Spleen (tissue), 11 donors: ENCODE results near the gene PSMG3. TPM values are rescaled to one million over a fixed set of nuclear protein-coding genes. Genes with fewer than 3 reads are reported as not detected.
A peak's percentile ranks its signal among the peaks of the same experiment; 100 is the strongest.

Experiments
- DNase-seq: peaks from one replicate; pipeline ENCODE4 v3.0.0-alpha.2; 2020
- H3K27ac ChIP-seq, 8 donors: fragments of 200-600 bp; sonication (generic) in 7 of 8; 1 replicate in 4 of 8; 2 replicates in 4 of 8; pipeline versions ENCODE4 v1.5.0 to v1.8.0; 2016 to 2021; ENCODE audit warnings: inconsistent platforms in 4 of 8, mild to moderate bottlenecking in 4 of 8, moderate library complexity in 1 of 8
- H3K27me3 ChIP-seq, 7 donors: fragments of 200-600 bp; sonication (generic) in 6 of 7; replicated peaks in 1 of 7; 1 replicate in 4 of 7; 2 replicates in 3 of 7; pipeline versions ENCODE4 v1.5.0 to v1.8.0; 2016 to 2021; ENCODE audit warnings: inconsistent platforms in 3 of 7, mild to moderate bottlenecking in 1 of 7
- H3K36me3 ChIP-seq, 6 donors: fragments of 200-600 bp; sonication (generic) in 5 of 6; 1 replicate in 4 of 6; 2 replicates in 2 of 6; pipeline versions ENCODE4 v1.5.0 to v1.8.0; 2016 to 2021; ENCODE audit warnings: inconsistent platforms in 2 of 6
- H3K4me1 ChIP-seq, 6 donors: fragments of 200-600 bp; sonication (generic) in 5 of 6; 1 replicate in 3 of 6; 2 replicates in 3 of 6; pipeline versions ENCODE4 v1.5.0 to v1.8.0; 2016 to 2021; ENCODE audit warnings: inconsistent platforms in 3 of 6
- H3K4me3 ChIP-seq, 8 donors: fragments of 200-600 bp; sonication (generic) in 7 of 8; 1 replicate in 4 of 8; 2 replicates in 4 of 8; pipeline versions ENCODE4 v1.5.0 to v1.8.0; 2016 to 2021; ENCODE audit warnings: inconsistent platforms in 4 of 8, mild to moderate bottlenecking in 4 of 8, moderate library complexity in 2 of 8
- H3K9me3 ChIP-seq, 8 donors: fragments of 200-600 bp; sonication (generic) in 7 of 8; 1 replicate in 4 of 8; 2 replicates in 4 of 8; pipeline versions ENCODE4 v1.5.0 to v1.8.0; 2016 to 2021; ENCODE audit warnings: inconsistent platforms in 4 of 8
- POLR2A ChIP-seq, 3 donors: fragments of 450-650 bp; IDR thresholded peaks; one replicate each; pipeline ENCODE4 v1.5.1; 2017; ENCODE audit warnings: antibody characterized with exemption in 3 of 3, mild to moderate bottlenecking in 1 of 3
- POLR2AphosphoS5 ChIP-seq, 3 donors: sonication (generic); formaldehyde crosslinking; IDR thresholded peaks; one replicate each; pipeline ENCODE4 v1.5.1; 2017; ENCODE audit warnings: antibody characterized with exemption in 3 of 3
- WGBS, 5 donors: extraction: QIAGEN DNeasy Blood & Tissue Kit in 3 of 5; methylation state at CpG; one replicate each; pipeline versions ENCODE4 v1.1.5 to v1.1.7; 2013 to 2018; 5-methylcytosine and 5-hydroxymethylcytosine counted together
- intact Hi-C: fragments of 100-400 bp; cut with DNase I; formaldehyde crosslinking; loops from one replicate; pipeline ENCODE4 v1.15.0; 2023; ENCODE audit warnings: low total_unique reads
- polyA plus RNA-seq, 3 donors: library from polyadenylated mRNA; stranded (reverse); fragments of 200-250 nt; gene quantifications; one replicate each; pipeline ENCODE4 v1.2.1, GENCODE V29; 2013
- total RNA-seq, 7 donors: library from RNA; depleted of rRNA in 3 of 7; stranded (reverse); fragments of >200 nt in 3 of 7; fragmentation: NEBNext Ultra II Directional in 4 of 7; extraction: Animal tissue kit (Norgen Biotek cat#: 25700) in 4 of 7; gene quantifications; one replicate each; pipeline versions ENCODE4 v1.1.0 to v1.2.1, GENCODE V29; 2016 to 2021
- TF ChIP-seq, protein P1 (sequence below), 11 experiments: fragments of 200-600 bp in 7 of 11; fragments of 450-650 bp in 4 of 11; sonication (generic) in 4 of 11; IDR thresholded peaks in 8 of 11; conservative IDR thresholded peaks in 3 of 11; 1 replicate in 7 of 11; 2 replicates in 4 of 11; pipeline versions ENCODE4 v1.4.0 to v1.8.0; 2016 to 2021; ENCODE audit warnings: antibody characterized with exemption in 11 of 11, inconsistent platforms in 4 of 11, mild to moderate bottlenecking in 1 of 11
- donor health status: healthy with polysubstance abuse.
- donor health status: DM: no; HTN: no; CAD: no; lungs with moderate emphysema.
- donor health status: DM: no; HTN: no; CAD: no.
- donor health status: Bipolar disorder and iron deficiency.
- donor health status: healthy.
- donor health status: DM: no; HTN: no; CAD: no.
- donor health status: DM: yes; HTN: yes; CAD: no.

Gene PSMG3
- total and polyA plus RNA-seq, 10 donors, result 18.2 to 89.9 (median 30.9) TPM

DNA sequence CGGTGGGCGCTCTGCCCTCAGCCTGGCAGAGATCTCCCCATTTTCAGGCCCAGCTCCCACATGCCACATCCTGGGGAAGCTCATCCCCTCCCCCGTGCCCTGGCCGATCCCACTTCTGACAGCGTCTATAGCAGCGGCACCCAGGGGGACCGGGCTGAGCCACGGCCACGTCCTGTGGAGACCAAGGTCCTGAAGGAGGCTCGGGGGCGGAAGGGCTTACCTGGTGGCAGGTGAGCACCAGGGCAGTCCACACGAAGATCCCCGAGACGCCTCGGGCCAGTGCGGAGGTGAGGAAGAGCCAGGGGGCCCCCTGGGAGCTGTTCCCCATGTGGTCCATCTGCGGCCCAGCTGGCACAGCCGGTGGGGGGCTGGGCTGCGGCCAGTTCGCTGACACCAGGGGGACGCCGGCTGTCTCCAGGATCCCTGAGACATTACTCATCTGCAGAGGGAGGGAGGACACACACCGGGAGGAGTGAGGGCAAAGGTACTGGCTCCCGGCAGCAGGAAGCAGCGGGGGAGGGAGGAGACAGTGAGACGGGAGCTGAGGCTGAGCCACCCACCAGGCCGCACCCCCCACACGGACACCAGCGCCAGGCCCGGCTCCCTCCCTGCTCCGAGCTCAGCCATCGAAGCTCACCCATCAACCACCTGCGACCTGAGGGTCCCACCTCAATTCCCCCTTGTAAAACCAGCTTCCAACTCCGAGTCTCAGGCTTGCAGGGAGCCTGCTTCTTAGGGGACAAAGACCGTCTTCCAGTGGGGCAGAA is 14.6 kb downstream of the PSMG3 start:
- Histone ChIP-seq H3K27me3 (peaks cover 0 to 26% (median 0%) of the 10 kb centered on the region in 7 donors), H3K4me3 (no peak overlapping the region), H3K9me3 (no peaks in the 10 kb centered on the region), H3K36me3 (no peaks in the 10 kb centered on the region), H3K27ac (no peak overlapping the region), H3K4me1 (peaks cover 0 to 18% (median 6%) of the 10 kb centered on the region in 6 donors)
- DNase-seq, result no peak
- TF ChIP-seq POLR2AphosphoS5 (IDR thresholded peaks at IDR 0.05) (peak in 1 of 3 donors; percentile 7), POLR2A (IDR thresholded peaks at IDR 0.05) (no peak)
- TF ChIP-seq, protein P1, sequence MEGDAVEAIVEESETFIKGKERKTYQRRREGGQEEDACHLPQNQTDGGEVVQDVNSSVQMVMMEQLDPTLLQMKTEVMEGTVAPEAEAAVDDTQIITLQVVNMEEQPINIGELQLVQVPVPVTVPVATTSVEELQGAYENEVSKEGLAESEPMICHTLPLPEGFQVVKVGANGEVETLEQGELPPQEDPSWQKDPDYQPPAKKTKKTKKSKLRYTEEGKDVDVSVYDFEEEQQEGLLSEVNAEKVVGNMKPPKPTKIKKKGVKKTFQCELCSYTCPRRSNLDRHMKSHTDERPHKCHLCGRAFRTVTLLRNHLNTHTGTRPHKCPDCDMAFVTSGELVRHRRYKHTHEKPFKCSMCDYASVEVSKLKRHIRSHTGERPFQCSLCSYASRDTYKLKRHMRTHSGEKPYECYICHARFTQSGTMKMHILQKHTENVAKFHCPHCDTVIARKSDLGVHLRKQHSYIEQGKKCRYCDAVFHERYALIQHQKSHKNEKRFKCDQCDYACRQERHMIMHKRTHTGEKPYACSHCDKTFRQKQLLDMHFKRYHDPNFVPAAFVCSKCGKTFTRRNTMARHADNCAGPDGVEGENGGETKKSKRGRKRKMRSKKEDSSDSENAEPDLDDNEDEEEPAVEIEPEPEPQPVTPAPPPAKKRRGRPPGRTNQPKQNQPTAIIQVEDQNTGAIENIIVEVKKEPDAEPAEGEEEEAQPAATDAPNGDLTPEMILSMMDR (IDR thresholded peaks at IDR 0.05 in 8 of 11, conservative IDR thresholded peaks at IDR 0.05 in 3 of 11), result no peak
- intact Hi-C loops, result no loop called here
- WGBS, 5 donors, result 45 to 55% (median 49%) methylated on average over 29 to 35 of the region's 35 CpGs

DNA sequence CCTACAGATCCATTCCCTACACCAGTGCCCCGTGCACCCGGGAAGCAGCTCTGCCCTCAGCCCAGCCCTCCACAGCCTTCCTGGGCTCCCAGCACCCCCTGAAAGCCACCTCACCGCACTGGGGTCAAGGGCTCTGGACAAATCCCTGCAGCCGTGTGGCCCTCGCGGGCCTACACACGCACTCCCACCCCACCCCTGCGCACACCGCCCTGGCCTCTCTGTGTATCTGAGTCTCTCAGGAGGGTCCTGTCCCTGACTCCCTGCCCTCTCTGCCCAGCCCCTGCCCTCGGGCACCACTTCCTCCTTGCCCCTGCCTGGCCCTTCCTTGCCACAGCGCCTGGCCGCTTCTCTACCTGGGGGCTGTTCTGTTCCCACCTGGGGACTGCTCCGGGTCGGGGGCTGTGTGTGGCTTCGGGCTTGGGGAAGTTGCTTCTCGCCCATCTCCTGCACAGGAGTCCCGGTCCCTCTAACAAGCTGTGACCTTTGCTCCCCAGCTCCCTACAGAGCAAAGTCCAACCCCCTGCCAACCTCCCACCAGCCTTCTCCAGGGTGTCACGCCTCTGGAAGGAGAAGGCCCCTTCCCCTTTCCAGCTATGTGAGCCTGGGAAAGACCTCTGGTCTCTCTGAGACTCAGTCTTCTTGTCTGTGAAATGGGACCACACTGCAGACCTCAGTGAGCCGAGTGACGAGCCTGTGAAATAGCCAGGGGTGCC is 15.3 kb downstream of the PSMG3 start:
- DNase-seq, result no peak
- Histone ChIP-seq H3K36me3 (no peaks in the 10 kb centered on the region), H3K4me1 (peaks cover 0 to 18% (median 6%) of the 10 kb centered on the region in 6 donors), H3K9me3 (no peaks in the 10 kb centered on the region), H3K27ac (no peak overlapping the region), H3K4me3 (no peak overlapping the region), H3K27me3 (peaks cover 0 to 21% (median 0%) of the 10 kb centered on the region in 7 donors)
- TF ChIP-seq POLR2A (IDR thresholded peaks at IDR 0.05), result no peak
- TF ChIP-seq, protein P1 (IDR thresholded peaks at IDR 0.05 in 8 of 11, conservative IDR thresholded peaks at IDR 0.05 in 3 of 11), result no peak
- no peak for TF ChIP-seq POLR2AphosphoS5 (IDR thresholded peaks at IDR 0.05)
- 77 to 87% (median 78%) methylated on average over 15 to 20 of the region's 20 CpGs for WGBS, 5 donors
- intact Hi-C loops, result no loop called here

GRCh38 chr7:1553512-1554210 is 16.2 kb downstream of the PSMG3 start:
- H3K4me1 ChIP-seq, result peaks cover 0 to 18% (median 6%) of the 10 kb centered on the region in 6 donors
- H3K9me3 ChIP-seq, result no peaks in the 10 kb centered on the region
- DNase-seq, result no peak
- peaks cover 0 to 21% (median 0%) of the 10 kb centered on the region in 7 donors for H3K27me3 ChIP-seq
- intact Hi-C loops, result no loop called here
- H3K4me3 ChIP-seq, result no peak overlapping the region
- H3K36me3 ChIP-seq, result no peaks in the 10 kb centered on the region
- H3K27ac ChIP-seq, result no peak overlapping the region
- TF ChIP-seq POLR2A (IDR thresholded peaks at IDR 0.05) (no peak), POLR2AphosphoS5 (IDR thresholded peaks at IDR 0.05) (no peak)
- TF ChIP-seq, protein P1 (IDR thresholded peaks at IDR 0.05 in 8 of 11, conservative IDR thresholded peaks at IDR 0.05 in 3 of 11), result no peak
- WGBS, 5 donors, result 84 to 93% (median 88%) methylated on average over 18 to 28 of the region's 28 CpGs
